H1 (cell line): ENCODE results near the gene CTNS.

ENCODE experiments used
- CHD1 ChIP-seq: IDR thresholded peaks from 2 replicates; pipeline ENCODE4 v1.6.1; 2012; ENCODE audit warnings: low read depth, low read length, improper control_type of control experiment
- CTBP2 ChIP-seq: IDR thresholded peaks from 2 replicates; pipeline ENCODE4 v1.7.0; 2011; ENCODE audit warnings: borderline replicate concordance, mild to moderate bottlenecking, moderate library complexity, mixed read lengths, low read length; ENCODE audit not compliant: insufficient read depth, insufficient read length
- CTCF ChIP-seq, 3 experiments: IDR thresholded peaks; 1 replicate in 2 of 3; 2 replicates in 1 of 3; pipeline versions ENCODE4 v1.5.1 to v1.6.1; 2011; ENCODE audit warnings: low read length in 3 of 3, mild to moderate bottlenecking in 3 of 3, inconsistent platforms in 2 of 3, low read depth in 1 of 3, moderate library complexity in 1 of 3; ENCODE audit not compliant: insufficient read depth in 1 of 3; ENCODE audit errors: control extremely low read depth in 1 of 3
- GTF2F1 ChIP-seq: IDR thresholded peaks from 2 replicates; pipeline ENCODE4 v1.6.1; 2012; ENCODE audit warnings: low read depth, low read length, improper control_type of control experiment, borderline replicate concordance
- HDAC6 ChIP-seq: IDR thresholded peaks from one replicate; pipeline ENCODE4 v1.7.1; 2012; ENCODE audit warnings: low read depth, mild to moderate bottlenecking, inconsistent platforms, low read length, moderate library complexity
- JUND ChIP-seq: IDR thresholded peaks from 2 replicates; pipeline ENCODE4 v1.6.1; 2011; ENCODE audit warnings: mild to moderate bottlenecking, improper control_type of control experiment, low read length
- POLR2A ChIP-seq, 2 experiments: IDR thresholded peaks; 1 replicate in 1 of 2; 2 replicates in 1 of 2; pipeline ENCODE4 v1.6.1; 2011; ENCODE audit warnings: low read depth in 2 of 2, low read length in 2 of 2, mild to moderate bottlenecking in 2 of 2; ENCODE audit errors: control extremely low read depth in 1 of 2
- RAD21 ChIP-seq, 2 experiments: IDR thresholded peaks in 1 of 2; conservative IDR thresholded peaks in 1 of 2; 2 replicates each; pipeline ENCODE4 v1.6.1; 2011; ENCODE audit warnings: low read depth in 2 of 2, low read length in 2 of 2, improper control_type of control experiment in 1 of 2, inconsistent platforms in 1 of 2, mild to moderate bottlenecking in 1 of 2, moderate library complexity in 1 of 2
- SIN3A ChIP-seq, 2 experiments: IDR thresholded peaks in 1 of 2; conservative IDR thresholded peaks in 1 of 2; 2 replicates each; pipeline ENCODE4 v1.6.1; 2011 to 2012; ENCODE audit warnings: low read length in 2 of 2, improper control_type of control experiment in 1 of 2, low read depth in 1 of 2, mild to moderate bottlenecking in 1 of 2
- TAF1 ChIP-seq: IDR thresholded peaks from 2 replicates; pipeline ENCODE4 v1.6.1; 2011; ENCODE audit warnings: mild to moderate bottlenecking, low read depth, low read length

DNA sequence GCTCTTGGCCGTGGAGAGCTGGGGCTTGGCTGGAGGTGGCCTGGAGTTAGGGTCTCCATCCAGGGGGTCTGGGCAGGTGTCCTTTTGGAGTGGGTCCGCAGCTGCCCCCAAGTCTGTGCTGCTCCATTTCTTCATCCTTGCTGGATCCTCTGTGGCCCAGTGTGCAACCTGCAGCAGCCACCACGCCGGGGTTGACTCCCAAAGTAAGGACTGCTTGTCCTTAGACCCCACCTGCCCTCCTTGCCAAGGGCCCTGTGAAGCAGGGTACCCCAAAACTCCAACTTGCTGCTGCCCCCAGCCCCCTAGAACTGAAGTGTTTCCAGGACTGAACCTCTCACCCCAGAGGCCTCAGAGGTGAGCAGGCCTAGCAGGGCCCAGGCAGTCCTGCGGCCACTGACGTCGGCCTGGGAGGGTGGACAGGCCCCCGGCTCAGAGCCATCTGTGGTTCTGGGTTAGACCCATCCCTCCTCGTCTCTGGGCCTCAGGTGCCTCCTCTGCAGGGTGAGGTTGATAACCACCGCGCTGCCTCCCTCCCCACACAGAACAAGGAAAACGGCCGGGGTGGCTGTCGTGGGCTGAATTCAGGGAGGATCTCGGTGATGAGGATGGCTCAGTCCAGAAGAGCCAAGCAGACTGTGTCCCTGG lies 44.2 kb upstream of the CTNS start:
- TF ChIP-seq GTF2F1, result no peak
- TF ChIP-seq CHD1, result no peak
- TF ChIP-seq TAF1, result no peak
- no peak for TF ChIP-seq POLR2A (IDR thresholded peaks at IDR 0.05; ENCODE audit: control extremely low read depth in 1 of 2, low read depth in 2 of 2, low read length in 2 of 2)
- TF ChIP-seq CTBP2, result no peak
- TF ChIP-seq SIN3A (conservative IDR thresholded peaks at IDR 0.05 in 1 of 2, IDR thresholded peaks at IDR 0.05 in 1 of 2; ENCODE audit: low read depth in 1 of 2, low read length in 2 of 2), result no peak
- TF ChIP-seq JUND, result no peak
- no peak for TF ChIP-seq CTCF (IDR thresholded peaks at IDR 0.05; ENCODE audit: control extremely low read depth in 1 of 3, insufficient read depth in 1 of 3, low read depth in 1 of 3, low read length in 3 of 3)
- no peak for TF ChIP-seq HDAC6
- no peak for TF ChIP-seq RAD21 (IDR thresholded peaks at IDR 0.05 in 1 of 2, conservative IDR thresholded peaks at IDR 0.05 in 1 of 2; ENCODE audit: low read depth in 2 of 2, low read length in 2 of 2)
